Measurements from ENCODE around the gene HAPSTR1. TPM values are rescaled to one million over a fixed set of nuclear protein-coding genes. Genes with fewer than 3 reads are reported as not detected.
A peak's percentile ranks its signal among the peaks of the same experiment; 100 is the strongest.

The HAPSTR1 gene
- total RNA-seq, 1 experiment from 2014 or later, result 59.6 TPM

DNA sequence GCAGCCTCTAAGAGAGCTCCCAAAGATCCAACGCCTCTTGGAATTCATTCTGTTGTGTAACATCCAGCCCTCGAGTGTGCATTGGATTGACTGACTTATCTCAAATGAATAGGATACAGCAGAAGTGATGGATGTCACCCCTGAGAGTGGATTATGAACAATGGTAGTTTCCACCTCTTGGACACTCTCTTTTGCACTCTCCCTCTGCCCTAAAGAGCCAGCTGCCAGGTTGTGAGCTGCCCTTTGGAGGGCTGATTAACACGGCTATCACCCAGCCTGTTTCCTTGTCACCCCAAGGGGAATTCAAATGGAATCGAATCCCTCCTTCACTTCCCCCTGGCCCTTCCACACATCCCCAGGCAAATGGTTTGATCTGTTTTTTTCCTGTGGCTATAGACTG is 21.2 kb upstream of the HAPSTR1 start:
- no peak for DNase-seq
- no TSS peak for BruUV-seq (replicated peaks)
- H3K4me3 Mint-ChIP-seq (ENCODE audit: low read depth, unreplicated experiment), result no peak overlapping the region
- CTCF ChIA-PET, result no interaction called here
- no peaks in the 10 kb centered on the region for H3K27me3 Mint-ChIP-seq (ENCODE audit: unreplicated experiment)
- H3K9me3 Mint-ChIP-seq (ENCODE audit: low read depth, unreplicated experiment), result no peaks in the 10 kb centered on the region
- H3K4me1 Mint-ChIP-seq (ENCODE audit: low read depth, unreplicated experiment), result peaks cover 9% of the 10 kb centered on the region
- H3K27ac Mint-ChIP-seq (ENCODE audit: unreplicated experiment), result no peak overlapping the region
- H3K36me3 Mint-ChIP-seq (ENCODE audit: insufficient read depth, unreplicated experiment), result no peaks in the 10 kb centered on the region
- intact Hi-C loops (cut with micrococcal nuclease; ENCODE audit: unreplicated experiment), result no loop called here
- TF ChIP-seq, protein P1, sequence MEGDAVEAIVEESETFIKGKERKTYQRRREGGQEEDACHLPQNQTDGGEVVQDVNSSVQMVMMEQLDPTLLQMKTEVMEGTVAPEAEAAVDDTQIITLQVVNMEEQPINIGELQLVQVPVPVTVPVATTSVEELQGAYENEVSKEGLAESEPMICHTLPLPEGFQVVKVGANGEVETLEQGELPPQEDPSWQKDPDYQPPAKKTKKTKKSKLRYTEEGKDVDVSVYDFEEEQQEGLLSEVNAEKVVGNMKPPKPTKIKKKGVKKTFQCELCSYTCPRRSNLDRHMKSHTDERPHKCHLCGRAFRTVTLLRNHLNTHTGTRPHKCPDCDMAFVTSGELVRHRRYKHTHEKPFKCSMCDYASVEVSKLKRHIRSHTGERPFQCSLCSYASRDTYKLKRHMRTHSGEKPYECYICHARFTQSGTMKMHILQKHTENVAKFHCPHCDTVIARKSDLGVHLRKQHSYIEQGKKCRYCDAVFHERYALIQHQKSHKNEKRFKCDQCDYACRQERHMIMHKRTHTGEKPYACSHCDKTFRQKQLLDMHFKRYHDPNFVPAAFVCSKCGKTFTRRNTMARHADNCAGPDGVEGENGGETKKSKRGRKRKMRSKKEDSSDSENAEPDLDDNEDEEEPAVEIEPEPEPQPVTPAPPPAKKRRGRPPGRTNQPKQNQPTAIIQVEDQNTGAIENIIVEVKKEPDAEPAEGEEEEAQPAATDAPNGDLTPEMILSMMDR (IDR thresholded peaks at IDR 0.05; ENCODE audit: unreplicated experiment), result no peak

DNA sequence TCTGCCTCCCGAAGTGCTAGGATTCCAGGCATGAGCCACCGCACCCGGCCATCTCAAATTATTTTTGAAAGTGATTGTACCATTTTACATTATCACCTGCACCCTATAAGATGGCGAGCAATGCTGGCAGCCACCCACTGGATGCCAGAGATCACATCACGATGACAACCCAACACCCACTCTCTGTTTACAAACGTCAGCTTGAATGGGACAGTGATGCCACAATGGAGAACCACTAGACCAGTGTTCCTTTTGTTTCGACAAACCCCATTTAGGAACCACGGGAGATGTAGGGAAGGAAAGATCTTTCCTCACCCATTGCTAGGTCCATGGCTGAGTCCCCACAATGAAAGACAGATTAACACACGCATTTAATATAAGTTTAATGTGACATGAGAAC is 20.1 kb upstream of the HAPSTR1 start:
- BruUV-seq (replicated peaks), result no TSS peak
- Mint-ChIP-seq H3K4me1 (ENCODE audit: low read depth, unreplicated experiment) (peaks cover 20% of the 10 kb centered on the region), H3K36me3 (ENCODE audit: insufficient read depth, unreplicated experiment) (peaks cover 2% of the 10 kb centered on the region), H3K27me3 (ENCODE audit: unreplicated experiment) (no peaks in the 10 kb centered on the region), H3K27ac (ENCODE audit: unreplicated experiment) (no peak overlapping the region), H3K4me3 (ENCODE audit: low read depth, unreplicated experiment) (no peak overlapping the region), H3K9me3 (ENCODE audit: low read depth, unreplicated experiment) (no peaks in the 10 kb centered on the region)
- TF ChIP-seq, protein P1 (IDR thresholded peaks at IDR 0.05; ENCODE audit: unreplicated experiment), result no peak
- DNase-seq, result no peak
- CTCF ChIA-PET, result interaction anchor here (0.7 kb wide), 1 partner anchor 135 kb away, joined by 3 read pairs; no protein-coding TSS in a partner anchor
- intact Hi-C loops (cut with micrococcal nuclease; ENCODE audit: unreplicated experiment), result no loop called here

DNA sequence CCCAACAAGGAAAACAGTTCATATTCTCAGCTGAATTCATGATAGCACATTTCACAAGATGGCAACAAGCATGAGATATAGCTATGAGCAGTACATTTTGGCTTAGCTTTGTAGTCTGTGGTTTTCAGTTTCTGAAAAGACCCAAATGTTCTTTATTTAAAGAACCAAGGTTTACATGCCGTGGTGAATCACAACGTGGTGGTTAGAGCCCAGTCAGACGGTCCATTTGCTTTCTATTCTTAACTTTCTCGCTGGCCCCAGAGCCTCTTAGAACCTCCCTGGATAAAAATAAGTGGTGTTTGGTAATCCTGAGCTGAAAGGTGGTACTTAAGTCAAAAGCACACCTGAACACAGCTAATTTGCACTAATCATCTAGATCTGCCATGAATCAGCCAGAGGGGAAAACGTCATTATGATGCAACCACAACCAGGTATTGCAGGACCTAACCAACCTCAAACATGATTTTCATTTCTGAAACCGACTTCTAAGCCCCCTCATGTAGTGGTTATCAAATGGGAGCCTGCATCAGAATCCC is 18.6 kb upstream of the HAPSTR1 start:
- Mint-ChIP-seq H3K9me3 (ENCODE audit: low read depth, unreplicated experiment) (no peaks in the 10 kb centered on the region), H3K27ac (ENCODE audit: unreplicated experiment) (peak overlapping the region; percentile 82), H3K27me3 (ENCODE audit: unreplicated experiment) (no peaks in the 10 kb centered on the region), H3K4me1 (ENCODE audit: low read depth, unreplicated experiment) (peaks cover 25% of the 10 kb centered on the region), H3K36me3 (ENCODE audit: insufficient read depth, unreplicated experiment) (peaks cover 5% of the 10 kb centered on the region), H3K4me3 (ENCODE audit: low read depth, unreplicated experiment) (no peak overlapping the region)
- CTCF ChIA-PET, result interaction anchor here (0.6 kb wide), 1 partner anchor 204 kb away, joined by 3 read pairs; the partner anchor contains the start of gene CARHSP1
- TF ChIP-seq, protein P1 (IDR thresholded peaks at IDR 0.05; ENCODE audit: unreplicated experiment), result no peak
- no TSS peak for BruUV-seq (replicated peaks)
- intact Hi-C loops (cut with micrococcal nuclease; ENCODE audit: unreplicated experiment), result no loop called here
- DNase-seq, result no peak

DNA sequence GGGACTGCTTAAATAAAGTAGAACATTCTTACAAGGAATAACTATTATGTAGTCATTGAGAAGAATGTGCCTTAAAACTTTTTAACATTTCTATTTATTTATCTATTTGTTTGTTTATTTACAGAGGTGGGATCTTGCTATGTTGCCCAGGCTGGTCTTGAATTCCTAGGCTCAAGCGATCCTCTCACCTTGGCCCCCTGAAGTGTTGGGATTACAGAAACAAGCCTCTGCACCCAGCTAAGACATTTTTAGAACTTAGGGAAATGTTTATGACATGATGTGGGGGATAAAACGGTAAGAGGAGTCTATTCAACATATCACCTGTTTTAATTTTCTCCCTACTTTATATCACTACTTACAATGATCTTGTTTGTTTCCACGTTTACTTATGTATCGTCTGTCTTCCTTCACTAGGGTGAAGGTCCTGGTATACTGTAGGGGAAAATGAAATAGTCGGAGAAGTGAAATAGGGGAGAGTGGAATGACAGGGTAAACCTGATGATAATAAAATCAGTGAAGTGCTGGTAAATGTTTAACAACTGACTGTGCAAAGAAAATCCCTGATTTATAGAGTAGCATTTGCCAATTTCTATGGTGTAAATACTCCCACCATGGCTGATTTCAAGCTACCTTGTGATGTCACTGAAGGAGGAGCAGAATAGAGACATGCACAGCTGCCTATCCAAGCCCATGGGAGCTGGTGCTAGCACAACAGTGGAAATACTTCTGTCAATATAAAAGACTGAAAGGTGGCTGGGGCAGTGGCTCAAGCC is 16.0 kb upstream of the HAPSTR1 start:
- no TSS peak for BruUV-seq (replicated peaks)
- CTCF ChIA-PET, result interaction anchor here (1.2 kb wide), 1 partner anchor 67 kb away, joined by 3 read pairs; no protein-coding TSS in a partner anchor
- no peak for DNase-seq
- peaks cover 2% of the 10 kb centered on the region for H3K9me3 Mint-ChIP-seq (ENCODE audit: low read depth, unreplicated experiment)
- TF ChIP-seq, protein P1 (IDR thresholded peaks at IDR 0.05; ENCODE audit: unreplicated experiment), result no peak
- no peak overlapping the region for H3K4me3 Mint-ChIP-seq (ENCODE audit: low read depth, unreplicated experiment)
- peak overlapping the region; percentile 15 for H3K27ac Mint-ChIP-seq (ENCODE audit: unreplicated experiment)
- intact Hi-C loops (cut with micrococcal nuclease; ENCODE audit: unreplicated experiment), result no loop called here
- peaks cover 5% of the 10 kb centered on the region for H3K36me3 Mint-ChIP-seq (ENCODE audit: insufficient read depth, unreplicated experiment)
- no peaks in the 10 kb centered on the region for H3K27me3 Mint-ChIP-seq (ENCODE audit: unreplicated experiment)
- H3K4me1 Mint-ChIP-seq (ENCODE audit: low read depth, unreplicated experiment), result peaks cover 17% of the 10 kb centered on the region

Measured in Calu3 (cell line).